Activated CD4-positive, alpha-beta memory T cell treated with anti-CD3 and anti-CD28 coated beads for 36 hours (primary cell): ENCODE measurements around the gene SLC35A1. TPM values are rescaled to one million over a fixed set of nuclear protein-coding genes. Genes with fewer than 3 reads are reported as not detected.

ENCODE experiments used
- CTCF ChIA-PET: fragments of 350-600 bp; sonication (Branson Sonifier 250); formaldehyde crosslinking; loops from one replicate; lab custom pipeline; 2021; ENCODE audit warnings: antibody characterized with exemption, inconsistent platforms; lab: Charles Lee
- POLR2A ChIA-PET: fragments of 350-600 bp; sonication (Branson Sonifier 250); formaldehyde crosslinking; loops from one replicate; lab custom pipeline; 2021; ENCODE audit warnings: antibody characterized with exemption; lab: Charles Lee
- DNase-seq: peaks from one replicate; pipeline ENCODE4 v3.0.0-alpha.2; 2020
- H3K27ac Mint-ChIP-seq: one replicate; pipeline ENCODE4 v1.8.0; 2021; ENCODE audit warnings: mixed read lengths
- H3K27me3 Mint-ChIP-seq: one replicate; pipeline ENCODE4 v1.8.0; 2021; ENCODE audit warnings: mixed read lengths
- H3K36me3 Mint-ChIP-seq: one replicate; pipeline ENCODE4 v1.8.0; 2021; ENCODE audit warnings: mixed read lengths
- H3K4me1 Mint-ChIP-seq: one replicate; pipeline ENCODE4 v1.8.0; 2021; ENCODE audit warnings: low read depth, mixed read lengths
- H3K4me3 Mint-ChIP-seq: one replicate; pipeline ENCODE4 v1.8.0; 2021; ENCODE audit warnings: mild to moderate bottlenecking, mixed read lengths
- H3K9me3 Mint-ChIP-seq: one replicate; pipeline ENCODE4 v1.8.0; 2021; ENCODE audit warnings: mixed read lengths
- intact Hi-C: fragments of 100-400 bp; cut with micrococcal nuclease; formaldehyde crosslinking; loops from one replicate; pipeline ENCODE4 v1.15.1; 2023
- total RNA-seq, 2 experiments: library from RNA; stranded (reverse); gene quantifications; one replicate each; pipeline ENCODE4 v1.2.3, GENCODE V29; 2021

The SLC35A1 gene, protein sequence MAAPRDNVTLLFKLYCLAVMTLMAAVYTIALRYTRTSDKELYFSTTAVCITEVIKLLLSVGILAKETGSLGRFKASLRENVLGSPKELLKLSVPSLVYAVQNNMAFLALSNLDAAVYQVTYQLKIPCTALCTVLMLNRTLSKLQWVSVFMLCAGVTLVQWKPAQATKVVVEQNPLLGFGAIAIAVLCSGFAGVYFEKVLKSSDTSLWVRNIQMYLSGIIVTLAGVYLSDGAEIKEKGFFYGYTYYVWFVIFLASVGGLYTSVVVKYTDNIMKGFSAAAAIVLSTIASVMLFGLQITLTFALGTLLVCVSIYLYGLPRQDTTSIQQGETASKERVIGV
- 1 to 10 TPM; 7.8 to 9.5 TPM for total RNA-seq

DNA sequence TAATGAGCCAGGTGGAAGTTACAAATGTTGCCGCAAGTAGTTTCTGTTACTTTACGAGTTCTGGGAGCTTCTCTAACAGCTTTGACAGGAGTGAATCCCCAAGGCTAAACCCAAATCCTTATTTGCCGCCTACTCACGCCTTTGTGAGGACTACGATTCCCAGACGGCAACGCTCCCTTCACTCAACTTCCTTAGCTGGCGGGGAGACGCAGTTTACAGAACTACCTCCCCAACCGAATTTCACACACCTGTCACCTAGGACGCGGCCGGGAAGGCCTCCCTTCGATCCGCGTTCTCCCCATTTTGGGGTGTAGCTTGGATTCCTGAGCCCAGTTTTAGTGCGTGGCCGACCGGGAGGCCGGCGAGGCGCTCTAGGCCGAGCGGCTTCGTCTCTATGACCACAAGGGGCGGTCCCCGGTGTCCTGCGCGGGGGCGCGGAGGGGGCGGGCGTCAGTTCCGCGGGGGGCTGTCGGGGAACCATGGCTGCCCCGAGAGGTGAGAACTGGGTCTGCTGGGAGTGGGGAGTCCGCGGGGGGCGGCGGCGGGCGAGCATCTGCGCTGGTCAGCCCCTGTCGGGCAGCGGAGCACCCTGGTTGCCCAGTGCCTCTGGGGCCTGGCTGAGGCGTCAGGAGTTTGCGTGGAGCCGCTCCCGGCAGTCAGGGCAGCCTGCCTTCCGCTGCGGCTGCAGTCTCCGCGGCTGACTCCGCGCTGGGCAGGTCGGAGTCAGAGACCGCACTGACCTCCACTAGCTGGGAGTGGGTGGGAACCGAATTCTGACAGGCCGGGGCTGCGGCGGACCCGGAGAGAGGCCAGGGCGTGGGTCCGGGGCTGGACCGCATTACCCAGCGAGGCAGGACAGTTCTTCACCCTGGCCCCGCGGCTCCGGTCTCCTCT is at the start of gene SLC35A1:
Gene SLC35A1 (plus strand): TSS at position 450 of the 894 bp plus-strand sequence. CDS start 30 bp downstream, at position 480.
- intact Hi-C loops, result loop anchor here (1.0 to 10.0 kb wide), 9 partner anchors 64 to 1398 kb away; partner anchors contain the start of genes AKIRIN2, ORC3, SMIM8 and ZNF292

DNA sequence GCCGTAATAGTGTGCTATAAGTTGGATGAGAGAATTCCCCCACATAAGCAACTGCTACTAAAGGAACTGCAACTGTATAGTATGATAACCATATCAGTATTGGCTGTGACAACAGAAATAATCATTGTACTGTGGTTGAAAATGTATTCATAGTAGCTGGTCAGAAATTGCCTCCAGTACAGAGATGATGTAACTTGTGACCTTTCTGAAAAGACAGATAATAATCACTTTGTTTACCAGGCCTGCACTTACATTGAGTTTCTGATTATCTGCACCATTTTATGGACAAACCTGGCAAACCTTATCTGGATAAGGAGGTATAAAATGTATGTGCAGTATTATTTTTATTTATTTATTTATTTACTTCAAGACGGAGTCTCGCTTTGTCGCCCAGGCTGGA is 46.0 kb upstream of the SLC35A1 start:
- Mint-ChIP-seq H3K36me3 (no peaks in the 10 kb centered on the region), H3K4me1 (no peaks in the 10 kb centered on the region)

More for the DNA sequence above, at the start of gene SLC35A1:
- Mint-ChIP-seq H3K27me3 (peaks cover 3% of the 10 kb centered on the region), H3K36me3 (no peaks in the 10 kb centered on the region), H3K9me3 (no peaks in the 10 kb centered on the region), H3K4me1 (peaks cover 19% of the 10 kb centered on the region), H3K27ac (peak within 1 kb of the TSS; percentile 91), H3K4me3 (peak within 1 kb of the TSS; percentile 98)
- ChIA-PET POLR2A (interaction anchor here (1.1 kb wide), 1 partner anchor 151 kb away, joined by 3 read pairs; no protein-coding TSS in a partner anchor), CTCF (interaction anchor here (0.9 to 1.0 kb wide), 2 partner anchors 64 to 335 kb away, joined by 3 read pairs; no protein-coding TSS in a partner anchor)
- peak; percentile 88 for DNase-seq

DNA sequence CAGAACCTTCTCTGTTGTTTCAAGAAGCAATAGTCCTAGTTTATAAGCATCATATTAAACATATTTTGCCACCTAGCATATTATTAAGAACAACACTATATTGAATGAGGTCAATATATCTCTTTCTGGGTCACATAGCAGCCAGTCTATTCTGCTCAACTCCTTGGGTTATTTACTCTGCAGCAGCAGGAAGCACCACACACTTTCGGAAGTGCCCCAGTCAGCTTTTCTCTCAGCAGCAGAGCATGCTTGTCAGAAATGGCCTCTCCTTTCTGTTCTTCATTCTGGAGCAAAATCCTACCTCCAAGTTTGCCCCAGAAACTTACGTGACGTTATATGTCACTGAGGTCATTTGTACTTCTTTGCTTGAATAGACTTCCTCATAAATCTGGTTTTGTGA is 42.3 kb upstream of the SLC35A1 start:
- intact Hi-C loops, result no loop called here
- Mint-ChIP-seq H3K4me3 (no peak overlapping the region), H3K27me3 (peaks cover 2% of the 10 kb centered on the region), H3K36me3 (no peaks in the 10 kb centered on the region), H3K27ac (no peak overlapping the region), H3K4me1 (no peaks in the 10 kb centered on the region), H3K9me3 (no peaks in the 10 kb centered on the region)
- no peak for DNase-seq
- ChIA-PET CTCF (no interaction called here), POLR2A (no interaction called here)

More for the DNA sequence above, 46.0 kb upstream of the SLC35A1 start:
- no peaks in the 10 kb centered on the region for H3K27me3 Mint-ChIP-seq
- no peak overlapping the region for H3K4me3 Mint-ChIP-seq
- intact Hi-C loops, result no loop called here
- CTCF ChIA-PET, result no interaction called here
- H3K27ac Mint-ChIP-seq, result no peak overlapping the region
- POLR2A ChIA-PET, result no interaction called here
- no peaks in the 10 kb centered on the region for H3K9me3 Mint-ChIP-seq
- DNase-seq, result no peak

DNA sequence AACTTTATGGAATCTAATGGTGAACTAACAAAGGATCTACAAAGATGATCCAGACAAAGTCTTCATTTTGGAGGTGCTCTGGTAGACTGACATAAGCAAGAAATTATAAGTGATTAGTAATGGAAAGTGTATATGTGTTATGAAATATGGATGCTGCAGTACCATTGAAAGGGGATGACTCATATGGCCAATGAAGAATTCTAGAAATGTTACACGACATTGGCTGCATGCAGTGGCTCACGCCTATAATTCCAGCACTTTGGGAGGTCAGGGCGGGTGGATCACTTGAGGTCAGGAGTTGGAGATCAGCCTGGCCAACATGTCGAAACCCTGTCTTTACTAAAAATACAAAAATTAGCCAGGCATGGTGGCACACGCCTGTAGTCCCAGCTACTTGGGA is 41.5 kb upstream of the SLC35A1 start:
- Mint-ChIP-seq H3K27ac (no peak overlapping the region), H3K27me3 (peaks cover 2% of the 10 kb centered on the region), H3K9me3 (no peaks in the 10 kb centered on the region), H3K4me1 (no peaks in the 10 kb centered on the region), H3K4me3 (no peak overlapping the region), H3K36me3 (no peaks in the 10 kb centered on the region)
- CTCF ChIA-PET, result no interaction called here
- POLR2A ChIA-PET, result no interaction called here
- no peak for DNase-seq
- intact Hi-C loops, result no loop called here

DNA sequence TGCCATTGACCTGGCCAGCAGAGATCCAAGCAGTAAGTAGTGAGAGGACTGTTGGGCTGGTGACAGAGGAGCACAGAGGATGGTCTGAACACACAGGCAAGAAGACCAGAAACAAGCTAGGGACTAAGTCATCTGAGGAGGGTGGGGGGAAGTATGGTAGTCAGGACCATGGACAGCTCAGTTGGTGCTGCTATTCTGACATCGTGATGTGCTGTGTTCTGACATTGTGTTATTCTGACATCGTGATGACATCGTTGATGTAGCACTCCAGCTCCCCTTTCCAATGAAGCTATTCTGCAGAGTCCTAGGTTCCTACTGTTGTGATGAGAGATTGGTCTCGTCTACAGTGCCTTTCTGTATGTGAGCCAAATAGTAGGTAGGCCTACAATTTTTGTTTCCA is 36.3 kb upstream of the SLC35A1 start:
- intact Hi-C loops, result no loop called here
- Mint-ChIP-seq H3K4me3 (no peak overlapping the region), H3K27ac (no peak overlapping the region), H3K4me1 (no peaks in the 10 kb centered on the region), H3K27me3 (peaks cover 2% of the 10 kb centered on the region), H3K9me3 (no peaks in the 10 kb centered on the region), H3K36me3 (no peaks in the 10 kb centered on the region)
- ChIA-PET POLR2A (no interaction called here), CTCF (no interaction called here)
- DNase-seq, result peak; percentile 59

DNA sequence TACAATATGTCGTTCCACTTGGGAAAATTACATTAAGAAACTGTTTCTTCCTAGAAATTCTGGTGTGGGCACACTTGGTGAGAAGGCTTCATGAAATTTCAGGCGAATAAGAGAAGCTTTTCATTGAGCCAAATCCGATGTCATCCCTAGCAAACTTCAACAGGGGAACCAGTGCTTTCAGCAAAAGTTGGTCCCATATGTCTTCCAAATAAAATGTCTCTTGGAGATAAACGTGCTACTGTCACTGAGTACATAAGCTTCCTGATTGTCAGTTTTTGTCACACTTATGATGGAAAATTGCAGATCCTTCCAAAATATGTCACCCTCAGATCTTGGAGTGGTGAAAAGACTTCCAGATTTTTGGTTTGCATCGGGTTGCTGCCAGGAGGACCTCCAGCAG is 31.1 kb upstream of the SLC35A1 start:
- ChIA-PET POLR2A (no interaction called here), CTCF (no interaction called here)
- H3K27me3 Mint-ChIP-seq, result peaks cover 5% of the 10 kb centered on the region
- no peak for DNase-seq
- no peak overlapping the region for H3K27ac Mint-ChIP-seq
- H3K36me3 Mint-ChIP-seq, result no peaks in the 10 kb centered on the region
- H3K4me1 Mint-ChIP-seq, result no peaks in the 10 kb centered on the region
- H3K4me3 Mint-ChIP-seq, result no peak overlapping the region
- peaks cover 2% of the 10 kb centered on the region for H3K9me3 Mint-ChIP-seq
- intact Hi-C loops, result no loop called here

DNA sequence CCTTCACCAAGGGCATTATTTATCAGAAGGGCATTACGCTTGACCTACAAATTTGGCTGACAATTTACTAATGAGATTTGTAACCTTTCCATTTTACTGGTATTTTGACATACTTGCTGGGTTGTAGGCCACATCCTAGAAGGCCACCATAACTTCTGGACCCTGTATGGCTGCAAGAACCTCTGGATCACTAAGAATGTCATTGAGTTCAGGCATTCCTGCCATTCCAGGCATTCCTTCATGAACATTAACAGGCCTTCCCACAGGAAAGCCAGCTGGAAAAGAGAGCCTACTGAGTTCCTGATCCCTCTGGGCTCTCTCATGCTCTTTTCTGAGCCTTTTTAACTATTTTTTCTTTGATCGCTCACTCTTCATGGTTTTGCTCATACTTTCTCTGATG is 28.4 kb upstream of the SLC35A1 start:
- peaks cover 16% of the 10 kb centered on the region for H3K27me3 Mint-ChIP-seq
- no peak for DNase-seq
- POLR2A ChIA-PET, result no interaction called here
- no peaks in the 10 kb centered on the region for H3K36me3 Mint-ChIP-seq
- H3K27ac Mint-ChIP-seq, result no peak overlapping the region
- peaks cover 2% of the 10 kb centered on the region for H3K9me3 Mint-ChIP-seq
- intact Hi-C loops, result no loop called here
- no peak overlapping the region for H3K4me3 Mint-ChIP-seq
- H3K4me1 Mint-ChIP-seq, result no peaks in the 10 kb centered on the region
- CTCF ChIA-PET, result no interaction called here

DNA sequence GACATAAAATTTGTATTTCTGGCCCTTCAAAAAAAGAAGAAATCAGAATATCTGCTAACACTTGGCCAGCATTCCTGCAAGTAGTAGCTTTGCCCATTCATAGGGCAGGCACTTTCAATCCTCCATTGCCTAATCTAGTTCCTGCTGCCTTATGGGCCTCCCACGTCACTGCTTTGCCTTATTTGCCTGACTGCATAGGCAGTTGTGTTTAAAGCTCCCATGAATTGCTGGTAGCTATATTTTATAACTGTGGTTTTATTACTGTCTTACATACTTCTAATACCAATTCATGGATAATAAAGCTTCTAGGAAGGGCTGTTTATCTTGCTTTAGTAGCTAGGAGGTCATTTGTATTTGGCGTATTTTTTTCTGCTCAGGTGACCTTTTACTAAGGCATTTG is 7.7 kb upstream of the SLC35A1 start:
- Mint-ChIP-seq H3K27me3 (peaks cover 12% of the 10 kb centered on the region), H3K4me3 (no peak overlapping the region), H3K4me1 (no peaks in the 10 kb centered on the region), H3K9me3 (peaks cover 2% of the 10 kb centered on the region), H3K27ac (no peak overlapping the region), H3K36me3 (no peaks in the 10 kb centered on the region)
- no peak for DNase-seq
- CTCF ChIA-PET, result no interaction called here
- intact Hi-C loops, result no loop called here
- POLR2A ChIA-PET, result no interaction called here

DNA sequence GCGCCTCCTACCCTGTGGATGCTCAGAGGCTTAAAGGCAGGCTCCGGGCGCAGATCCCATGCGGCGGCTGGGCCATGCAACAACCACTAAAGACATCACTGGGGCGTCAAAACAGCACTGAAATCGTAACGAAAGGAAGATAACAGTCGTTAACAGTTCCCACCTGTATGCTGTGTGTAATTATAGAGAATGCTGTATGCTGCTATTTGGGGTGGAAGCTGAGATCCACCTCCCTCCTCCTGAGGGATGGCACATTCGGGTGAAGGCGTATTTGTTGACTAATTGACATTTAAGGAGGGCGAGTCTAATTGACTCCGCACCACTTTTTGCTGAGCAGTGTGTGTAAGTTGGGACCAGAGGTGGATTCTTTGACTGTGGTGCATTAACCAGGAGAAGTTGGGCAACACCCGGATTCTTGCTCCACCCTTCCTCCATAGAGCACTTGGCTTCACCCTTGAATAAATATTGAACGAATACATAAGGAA is 687 bp downstream of the SLC35A1 start:
- peak overlapping the region; percentile 98 for H3K4me3 Mint-ChIP-seq
- DNase-seq, result no peak
- POLR2A ChIA-PET, result no interaction called here
- intact Hi-C loops, result loop anchor here (1.0 to 10.0 kb wide), 7 partner anchors 81 to 1397 kb away; partner anchors contain the start of genes AKIRIN2, ORC3 and ZNF292
- no peaks in the 10 kb centered on the region for H3K9me3 Mint-ChIP-seq
- H3K27ac Mint-ChIP-seq, result peak overlapping the region; percentile 91
- CTCF ChIA-PET, result interaction anchor here (1.0 kb wide), 1 partner anchor 65 kb away, joined by 3 read pairs; no protein-coding TSS in a partner anchor
- peaks cover 6% of the 10 kb centered on the region for H3K36me3 Mint-ChIP-seq
- H3K4me1 Mint-ChIP-seq, result peaks cover 19% of the 10 kb centered on the region
- H3K27me3 Mint-ChIP-seq, result peaks cover under 1% of the 10 kb centered on the region

DNA sequence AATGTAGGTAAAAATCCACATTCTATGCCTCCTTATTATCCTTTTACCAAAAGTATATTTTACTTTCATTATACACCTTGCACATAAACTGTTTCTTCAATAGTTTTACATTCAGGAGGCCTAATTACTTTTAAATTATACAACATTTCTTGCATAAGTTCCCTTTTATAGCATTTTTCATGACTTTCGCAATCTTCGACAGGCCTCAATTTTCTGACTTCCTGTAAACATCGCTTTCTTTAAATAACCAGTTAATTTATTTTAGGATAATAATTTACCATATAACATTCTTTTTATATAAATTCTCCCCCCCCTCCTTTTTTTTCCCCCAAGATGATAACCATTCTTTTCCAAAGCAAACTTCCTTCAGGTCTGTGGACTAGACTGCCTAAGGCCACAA is 9.2 kb downstream of the SLC35A1 start:
- ChIA-PET POLR2A (no interaction called here), CTCF (no interaction called here)
- peaks cover 4% of the 10 kb centered on the region for H3K4me1 Mint-ChIP-seq
- H3K27ac Mint-ChIP-seq, result no peak overlapping the region
- intact Hi-C loops, result no loop called here
- no peak overlapping the region for H3K4me3 Mint-ChIP-seq
- H3K9me3 Mint-ChIP-seq, result no peaks in the 10 kb centered on the region
- DNase-seq, result no peak
- peaks cover 14% of the 10 kb centered on the region for H3K36me3 Mint-ChIP-seq
- no peaks in the 10 kb centered on the region for H3K27me3 Mint-ChIP-seq

DNA sequence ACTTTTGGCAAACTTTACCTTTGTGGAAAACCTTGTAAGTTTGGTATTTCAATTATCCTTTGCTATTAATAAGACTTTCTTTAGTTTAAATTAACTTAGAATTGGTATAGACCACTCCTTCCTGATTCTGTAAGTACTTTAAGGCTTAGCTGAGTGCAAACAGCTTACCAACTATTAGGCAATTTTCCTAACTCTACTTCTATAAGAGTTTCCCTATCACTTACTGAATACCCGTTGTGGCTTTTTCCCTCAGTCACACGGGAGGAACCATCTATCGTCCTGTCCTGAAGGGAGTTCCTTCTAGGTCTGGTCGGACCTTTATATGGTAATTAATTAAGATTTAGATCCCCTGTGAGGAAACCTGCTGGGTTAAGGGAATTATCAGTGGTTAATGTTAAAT is 9.6 kb downstream of the SLC35A1 start:
- no peaks in the 10 kb centered on the region for H3K9me3 Mint-ChIP-seq
- H3K4me3 Mint-ChIP-seq, result no peak overlapping the region
- H3K27ac Mint-ChIP-seq, result no peak overlapping the region
- H3K4me1 Mint-ChIP-seq, result peaks cover 4% of the 10 kb centered on the region
- POLR2A ChIA-PET, result no interaction called here
- no peak for DNase-seq
- CTCF ChIA-PET, result no interaction called here
- H3K27me3 Mint-ChIP-seq, result no peaks in the 10 kb centered on the region
- intact Hi-C loops, result no loop called here
- H3K36me3 Mint-ChIP-seq, result peaks cover 14% of the 10 kb centered on the region

DNA sequence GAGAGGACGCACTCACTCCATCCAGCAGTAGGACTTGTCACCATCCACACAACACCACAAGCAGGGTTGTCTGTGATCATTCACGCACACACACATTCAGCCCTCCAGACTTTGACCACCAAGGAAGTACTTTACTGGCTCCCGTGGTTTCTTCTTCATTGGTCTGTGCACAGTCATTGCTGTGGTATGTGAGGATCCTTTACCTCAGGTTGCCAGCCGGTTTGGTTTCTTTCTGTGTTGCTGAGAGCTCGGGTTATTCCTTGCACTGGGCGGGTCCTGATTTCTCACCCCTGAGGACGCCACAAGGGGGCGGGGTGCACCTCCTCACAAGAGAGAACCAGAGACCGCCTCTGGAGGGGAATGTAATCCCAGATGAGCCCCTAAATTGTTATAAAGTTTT is 11.2 kb downstream of the SLC35A1 start:
- intact Hi-C loops, result no loop called here
- no peaks in the 10 kb centered on the region for H3K27me3 Mint-ChIP-seq
- H3K4me1 Mint-ChIP-seq, result peaks cover 4% of the 10 kb centered on the region
- H3K9me3 Mint-ChIP-seq, result no peaks in the 10 kb centered on the region
- peak; percentile 33 for DNase-seq
- H3K27ac Mint-ChIP-seq, result no peak overlapping the region
- ChIA-PET POLR2A (no interaction called here), CTCF (no interaction called here)
- H3K36me3 Mint-ChIP-seq, result peaks cover 5% of the 10 kb centered on the region
- H3K4me3 Mint-ChIP-seq, result no peak overlapping the region
